ENCODE measurements around the gene AMBRA1.
A peak's percentile ranks its signal among the peaks of the same experiment; 100 is the strongest.

Gene AMBRA1, protein sequence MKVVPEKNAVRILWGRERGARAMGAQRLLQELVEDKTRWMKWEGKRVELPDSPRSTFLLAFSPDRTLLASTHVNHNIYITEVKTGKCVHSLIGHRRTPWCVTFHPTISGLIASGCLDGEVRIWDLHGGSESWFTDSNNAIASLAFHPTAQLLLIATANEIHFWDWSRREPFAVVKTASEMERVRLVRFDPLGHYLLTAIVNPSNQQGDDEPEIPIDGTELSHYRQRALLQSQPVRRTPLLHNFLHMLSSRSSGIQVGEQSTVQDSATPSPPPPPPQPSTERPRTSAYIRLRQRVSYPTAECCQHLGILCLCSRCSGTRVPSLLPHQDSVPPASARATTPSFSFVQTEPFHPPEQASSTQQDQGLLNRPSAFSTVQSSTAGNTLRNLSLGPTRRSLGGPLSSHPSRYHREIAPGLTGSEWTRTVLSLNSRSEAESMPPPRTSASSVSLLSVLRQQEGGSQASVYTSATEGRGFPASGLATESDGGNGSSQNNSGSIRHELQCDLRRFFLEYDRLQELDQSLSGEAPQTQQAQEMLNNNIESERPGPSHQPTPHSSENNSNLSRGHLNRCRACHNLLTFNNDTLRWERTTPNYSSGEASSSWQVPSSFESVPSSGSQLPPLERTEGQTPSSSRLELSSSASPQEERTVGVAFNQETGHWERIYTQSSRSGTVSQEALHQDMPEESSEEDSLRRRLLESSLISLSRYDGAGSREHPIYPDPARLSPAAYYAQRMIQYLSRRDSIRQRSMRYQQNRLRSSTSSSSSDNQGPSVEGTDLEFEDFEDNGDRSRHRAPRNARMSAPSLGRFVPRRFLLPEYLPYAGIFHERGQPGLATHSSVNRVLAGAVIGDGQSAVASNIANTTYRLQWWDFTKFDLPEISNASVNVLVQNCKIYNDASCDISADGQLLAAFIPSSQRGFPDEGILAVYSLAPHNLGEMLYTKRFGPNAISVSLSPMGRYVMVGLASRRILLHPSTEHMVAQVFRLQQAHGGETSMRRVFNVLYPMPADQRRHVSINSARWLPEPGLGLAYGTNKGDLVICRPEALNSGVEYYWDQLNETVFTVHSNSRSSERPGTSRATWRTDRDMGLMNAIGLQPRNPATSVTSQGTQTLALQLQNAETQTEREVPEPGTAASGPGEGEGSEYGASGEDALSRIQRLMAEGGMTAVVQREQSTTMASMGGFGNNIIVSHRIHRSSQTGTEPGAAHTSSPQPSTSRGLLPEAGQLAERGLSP (N-terminal part only)

DNA sequence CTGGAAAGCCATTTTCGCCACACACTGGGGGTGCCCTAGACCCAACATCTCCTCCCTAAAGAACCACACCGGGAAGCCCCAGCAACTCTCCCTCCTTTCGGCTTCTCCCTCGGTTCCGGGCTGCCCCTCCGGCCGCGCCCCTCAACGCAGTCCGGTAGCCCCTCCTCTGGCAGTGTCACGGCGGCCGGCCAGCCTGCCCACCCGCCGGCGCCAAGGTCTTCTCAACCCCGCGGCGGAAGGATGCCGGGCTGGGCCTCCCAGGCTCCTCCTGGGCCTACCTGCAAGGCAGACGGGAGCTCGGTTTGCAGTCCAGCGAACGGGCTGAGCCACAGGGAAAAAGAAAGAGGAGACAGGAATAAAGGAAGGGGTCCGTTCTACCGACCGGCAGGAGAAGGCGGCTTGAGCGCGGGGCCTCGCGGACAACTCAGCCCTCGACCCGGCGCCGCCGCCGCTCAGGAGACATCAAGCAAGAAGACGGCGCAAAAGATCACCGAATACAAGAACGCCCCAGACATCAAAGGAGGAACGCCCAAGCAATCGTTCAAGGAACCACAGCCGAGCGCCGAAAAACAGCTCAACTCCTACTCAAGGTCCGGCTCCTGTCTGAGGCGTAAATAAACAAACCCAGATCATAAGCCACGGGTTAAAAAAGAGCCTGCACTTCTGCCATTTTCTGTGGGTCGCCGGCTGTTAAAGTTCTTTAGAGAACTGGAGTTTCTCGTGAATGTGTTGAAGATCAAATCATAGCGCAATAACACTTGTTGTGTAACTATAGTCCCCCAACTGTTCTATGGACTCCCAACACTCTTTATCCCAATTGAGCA, at the start of gene AMBRA1:
AMBRA1 (minus strand) TSS at position 474 of the 824 bp plus-strand sequence. CDS start 45,643 bp downstream, outside the sequence.
- peak; percentile 75 for DNase-seq

GRCh38 chr11:46643531-46643930, 49.7 kb upstream of the AMBRA1 start:
- no peak for DNase-seq

- DNase-seq: no peak
Observed at GRCh38 chr11:46642627-46643335, 49.0 kb upstream of the AMBRA1 start.

DNA sequence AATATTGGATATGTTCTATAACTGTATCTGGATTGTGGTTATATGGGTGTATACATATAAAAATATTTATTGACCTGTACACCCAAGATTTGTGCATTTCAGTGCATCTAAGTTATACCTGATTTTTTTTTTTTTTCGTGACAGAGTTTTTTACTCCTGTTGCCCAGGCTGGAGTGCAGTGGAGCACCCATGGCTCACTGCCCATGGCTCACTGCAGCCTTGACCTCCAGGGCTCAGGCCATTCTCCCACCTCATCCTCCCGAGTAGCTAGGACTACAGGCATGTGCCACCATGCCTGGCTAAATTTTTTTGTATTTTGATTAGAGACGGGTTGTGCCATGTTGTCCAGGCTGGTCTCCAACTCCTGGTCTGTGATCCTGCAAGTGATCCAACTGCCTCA, 47.8 kb upstream of the AMBRA1 start:
- no peak for DNase-seq

DNA sequence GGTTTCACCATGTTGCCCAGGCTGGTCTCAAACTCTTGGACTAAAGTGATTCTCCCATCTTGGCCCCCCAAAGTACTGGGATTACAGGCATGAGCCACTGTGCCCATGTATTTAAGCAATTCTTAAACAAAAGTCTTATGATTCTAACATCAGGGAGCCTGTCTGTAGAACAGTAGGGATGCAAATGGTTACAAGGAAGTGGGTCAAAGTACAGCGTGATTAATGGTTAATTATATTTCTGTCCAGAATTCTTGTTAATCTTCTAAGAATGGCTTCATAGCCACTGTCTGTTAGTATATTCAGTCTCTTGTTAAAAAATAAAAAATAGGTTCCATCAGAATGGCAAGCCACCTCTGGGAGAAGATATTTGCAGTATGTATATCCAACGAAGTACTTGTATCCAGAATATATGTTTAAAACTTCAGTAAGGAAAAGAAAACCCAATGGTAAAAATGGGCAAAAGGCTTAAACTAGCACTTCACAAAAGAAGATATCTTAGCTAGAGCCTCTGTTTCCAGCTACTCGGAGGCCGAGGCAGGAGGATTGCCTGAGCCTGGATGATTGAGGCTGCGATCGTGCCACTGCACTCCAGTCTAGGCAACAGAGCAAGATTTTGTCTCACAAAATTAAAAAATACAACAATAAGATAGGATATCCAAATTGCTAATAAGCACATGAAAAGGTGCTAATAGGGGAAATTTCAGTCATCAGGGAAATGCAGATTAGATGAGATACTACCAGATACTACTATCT, 46.4 kb upstream of the AMBRA1 start:
- DNase-seq: no peak

DNA sequence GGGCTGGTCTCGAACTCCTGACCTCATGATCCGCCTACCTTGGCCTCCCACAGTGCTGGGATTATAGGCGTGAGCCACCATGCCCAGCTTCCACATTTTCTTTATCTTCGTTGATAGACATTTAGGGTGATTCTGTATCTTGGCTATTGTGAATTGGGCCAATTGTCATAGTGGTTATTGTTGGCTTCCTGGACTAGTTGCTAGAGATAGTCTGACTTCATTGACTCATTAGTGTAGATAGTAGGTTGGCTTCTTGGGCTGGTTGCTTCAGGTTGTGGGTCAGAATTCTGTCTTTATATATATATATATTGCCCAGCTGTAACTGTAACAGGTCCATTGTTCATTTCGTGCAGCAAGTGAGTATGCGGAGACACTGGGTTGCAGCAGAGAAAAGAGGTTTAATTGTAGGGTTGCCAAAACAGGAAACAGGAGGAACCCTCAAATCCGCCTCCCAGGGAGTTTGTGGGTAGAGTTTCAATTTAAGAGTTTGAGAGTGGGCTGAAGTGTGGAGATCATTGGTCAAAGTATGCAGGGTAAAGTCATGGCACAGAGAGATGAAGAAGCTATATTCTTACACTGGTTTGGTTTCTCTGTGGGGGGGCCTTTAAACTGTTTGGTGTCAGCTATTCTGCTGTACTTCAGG, 45.5 kb upstream of the AMBRA1 start:
- no peak for DNase-seq

DNA sequence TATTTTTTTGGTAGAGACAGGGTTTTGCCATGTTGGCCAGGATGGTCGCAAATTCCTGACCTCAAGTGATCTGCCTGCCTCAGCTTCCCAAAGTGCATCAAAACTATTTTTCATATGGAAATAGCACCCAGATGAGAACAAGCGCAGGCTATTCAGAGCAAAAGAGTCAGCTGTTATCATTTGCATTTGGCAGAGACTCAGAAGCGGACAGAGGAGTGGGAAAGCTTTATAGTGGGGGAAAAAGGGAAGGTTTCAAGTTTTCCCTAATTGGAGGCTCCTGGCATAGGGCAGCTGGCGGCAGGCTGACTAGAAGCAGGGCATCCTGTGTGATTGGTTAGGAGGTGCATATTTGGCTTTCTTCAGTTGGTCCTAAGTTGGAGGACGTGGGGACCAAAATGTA, 43.7 kb upstream of the AMBRA1 start:
- no peak for DNase-seq

DNA sequence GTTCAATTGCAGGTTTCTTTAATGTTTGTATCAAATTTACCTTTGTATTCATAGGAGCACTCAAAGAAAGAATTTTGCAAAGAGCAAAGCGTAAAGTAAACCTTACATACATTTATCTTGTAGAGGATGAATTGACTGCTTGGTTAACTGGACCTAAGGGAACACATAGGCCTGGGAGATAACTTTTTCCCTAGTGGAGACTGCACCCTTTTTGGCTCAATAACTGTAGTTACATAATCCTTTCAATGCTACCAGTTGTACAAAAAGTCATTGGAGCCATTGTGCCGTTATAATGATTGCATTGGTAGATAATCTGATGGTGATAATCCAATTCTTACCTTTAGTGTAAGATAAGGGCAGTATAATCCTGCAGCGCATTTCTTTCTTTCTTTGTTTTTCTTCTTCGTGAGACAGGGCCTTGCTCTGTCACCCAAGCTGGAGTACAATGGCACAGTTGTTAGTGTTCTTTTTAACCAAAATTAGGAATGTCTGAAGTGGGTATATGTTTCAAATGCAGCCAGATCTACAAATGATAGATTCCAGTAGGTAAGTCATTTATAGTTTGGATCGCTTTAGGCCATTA, 41.8 kb upstream of the AMBRA1 start:
- no peak for DNase-seq

- DNase-seq: no peak
Observed at GRCh38 chr11:46633291-46634217, 39.7 kb upstream of the AMBRA1 start.

DNA sequence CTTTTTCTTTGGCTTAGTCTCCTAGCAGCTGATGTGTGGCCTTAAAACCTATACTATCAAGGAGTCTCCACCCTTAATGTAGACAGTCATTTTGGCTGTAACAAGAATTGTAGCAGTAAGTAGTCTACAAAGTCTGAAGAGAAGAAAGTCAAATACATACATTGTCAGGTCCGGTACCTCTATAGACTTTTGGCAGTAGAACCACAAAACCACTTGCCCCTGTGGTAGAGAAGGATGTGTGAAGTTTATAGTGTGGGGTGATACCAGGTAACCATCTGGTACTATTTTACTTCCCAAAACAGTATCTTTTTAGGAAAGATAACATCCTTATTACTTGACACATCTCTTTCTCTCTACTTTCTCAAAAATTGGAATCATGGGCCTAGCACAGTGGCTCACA, 38.7 kb upstream of the AMBRA1 start:
- no peak for DNase-seq

DNA sequence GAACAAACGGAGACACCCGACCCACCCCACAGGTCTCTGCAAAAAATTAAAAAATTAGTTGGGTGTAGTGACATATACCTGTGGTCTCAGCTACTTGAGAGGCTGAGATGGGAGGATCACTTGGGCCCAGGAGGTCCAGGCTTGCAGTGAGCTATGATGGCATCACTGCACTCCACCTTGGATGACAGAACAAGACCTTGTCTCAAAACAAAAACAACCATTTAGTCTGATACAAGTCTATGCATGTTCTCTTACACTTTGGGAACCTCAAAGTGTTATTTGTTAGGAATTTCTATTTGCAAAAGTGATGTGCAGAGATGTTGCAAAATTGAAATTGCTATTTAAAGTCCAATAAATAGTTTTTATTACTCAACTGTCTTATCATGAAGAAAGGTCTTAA, 37.9 kb upstream of the AMBRA1 start:
- DNase-seq: no peak

GRCh38 chr11:46630237-46630636, 36.4 kb upstream of the AMBRA1 start:
- DNase-seq: no peak

DNA sequence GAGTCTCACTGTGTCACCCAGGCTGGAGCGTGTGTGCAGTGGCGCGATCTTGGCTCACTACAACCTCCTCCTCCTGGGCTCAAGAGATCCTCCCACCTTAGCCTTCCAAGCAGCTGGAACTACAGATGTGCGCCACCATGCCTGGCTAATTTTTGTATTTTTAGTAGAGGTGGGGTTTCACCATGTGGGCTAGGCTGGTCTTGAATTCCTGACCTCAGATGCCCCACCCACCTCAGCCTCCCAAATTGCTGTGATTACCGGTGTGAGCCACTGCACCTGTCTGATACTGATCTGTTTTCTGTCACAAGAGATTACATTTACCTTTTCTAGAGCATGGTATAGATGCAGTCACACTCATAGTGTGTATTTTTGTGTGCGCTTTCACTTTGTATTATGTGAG, 35.1 kb upstream of the AMBRA1 start:
- no peak for DNase-seq

DNA sequence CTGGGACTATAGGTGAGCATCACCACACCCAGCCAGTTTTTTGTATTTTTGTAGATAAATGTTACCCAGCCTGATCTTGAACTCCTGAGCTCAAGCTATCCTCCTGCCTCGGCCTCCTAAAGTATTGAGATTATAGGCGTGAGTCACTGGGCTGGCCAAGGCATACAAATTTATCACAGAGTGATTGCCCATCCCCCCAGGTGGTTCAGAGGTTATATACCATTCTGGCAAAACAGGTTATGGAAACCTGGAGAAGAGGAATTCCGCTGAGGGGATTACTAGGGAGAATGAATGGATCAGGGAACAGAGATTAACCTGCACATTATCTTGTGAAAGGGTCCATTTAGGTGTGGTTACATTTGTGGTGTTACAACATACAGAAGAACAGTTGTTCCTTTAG, 31.6 kb upstream of the AMBRA1 start:
- DNase-seq: no peak

- no peak for DNase-seq
Observed at GRCh38 chr11:46618837-46619236, 25.0 kb upstream of the AMBRA1 start.

GRCh38 chr11:46617972-46618314, 24.1 kb upstream of the AMBRA1 start:
- no peak for DNase-seq

- DNase-seq: peak; percentile 83
Observed at GRCh38 chr11:46617134-46617971, 23.5 kb upstream of the AMBRA1 start, which contains the start of the genes ATG13 and HARBI1. Gene ATG13 (plus strand): TSS chr11:46617553. CDS start chr11:46644292, 26,739 bp downstream. Gene HARBI1 (minus strand): TSS chr11:46617227. CDS start chr11:46616237, 990 bp downstream.

Measured in NCI-H1436 (cell line).